Thyroid gland (tissue), 4 donors: Measurements from ENCODE around the gene AIP.
A peak's percentile ranks its signal among the peaks of the same experiment; 100 is the strongest.

ENCODE experiments used
- CTCF ChIP-seq, 6 experiments: fragments of 200-600 bp in 3 of 6; fragments of 450-650 bp in 3 of 6; sonication (generic) in 3 of 6; IDR thresholded peaks; one replicate each; pipeline ENCODE4 v1.5.1; 2016 to 2019; ENCODE audit warnings: antibody characterized with exemption in 6 of 6, mild to moderate bottlenecking in 2 of 6, inconsistent platforms in 1 of 6, moderate library complexity in 1 of 6
- POLR2A ChIP-seq, 2 donors: fragments of 450-650 bp; IDR thresholded peaks; one replicate each; pipeline ENCODE4 v1.6.1; 2017; ENCODE audit warnings: antibody characterized with exemption in 2 of 2, mild to moderate bottlenecking in 2 of 2, moderate library complexity in 1 of 2

GRCh38 chr11:67464411-67465188, 18.2 kb upstream of the AIP start:
- no peak for TF ChIP-seq CTCF (IDR thresholded peaks at IDR 0.05)
- TF ChIP-seq POLR2A (IDR thresholded peaks at IDR 0.05), result peak; percentile 10 to 78
